ENCODE results near the gene PLA2G1B.

PLA2G1B gene

DNA sequence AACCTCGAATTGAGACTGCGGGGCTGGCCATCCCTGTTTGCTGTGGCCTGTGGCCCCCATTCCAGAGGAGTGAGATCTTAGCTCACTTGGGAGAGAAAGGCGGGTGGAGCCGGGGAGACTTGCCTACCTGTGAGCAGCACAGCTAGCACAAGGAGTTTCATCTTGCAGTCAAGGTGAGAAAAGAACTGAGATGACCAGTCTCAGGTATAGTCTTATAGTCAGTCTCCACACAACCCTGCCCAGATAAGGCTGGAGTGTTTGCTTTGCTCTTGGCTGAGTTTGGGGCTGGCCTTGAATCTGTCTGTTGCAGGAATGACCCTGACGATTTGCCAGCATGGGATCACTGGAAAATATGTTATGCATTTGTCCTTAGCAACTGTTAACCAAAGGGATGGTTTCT lies at the start of gene PLA2G1B:
Gene PLA2G1B (minus strand): TSS at position 187 of the 400 bp plus-strand sequence. CDS start 26 bp downstream, at position 161.
- no peak for DNase-seq (ENCODE audit: low read depth, low spot score)

DNA sequence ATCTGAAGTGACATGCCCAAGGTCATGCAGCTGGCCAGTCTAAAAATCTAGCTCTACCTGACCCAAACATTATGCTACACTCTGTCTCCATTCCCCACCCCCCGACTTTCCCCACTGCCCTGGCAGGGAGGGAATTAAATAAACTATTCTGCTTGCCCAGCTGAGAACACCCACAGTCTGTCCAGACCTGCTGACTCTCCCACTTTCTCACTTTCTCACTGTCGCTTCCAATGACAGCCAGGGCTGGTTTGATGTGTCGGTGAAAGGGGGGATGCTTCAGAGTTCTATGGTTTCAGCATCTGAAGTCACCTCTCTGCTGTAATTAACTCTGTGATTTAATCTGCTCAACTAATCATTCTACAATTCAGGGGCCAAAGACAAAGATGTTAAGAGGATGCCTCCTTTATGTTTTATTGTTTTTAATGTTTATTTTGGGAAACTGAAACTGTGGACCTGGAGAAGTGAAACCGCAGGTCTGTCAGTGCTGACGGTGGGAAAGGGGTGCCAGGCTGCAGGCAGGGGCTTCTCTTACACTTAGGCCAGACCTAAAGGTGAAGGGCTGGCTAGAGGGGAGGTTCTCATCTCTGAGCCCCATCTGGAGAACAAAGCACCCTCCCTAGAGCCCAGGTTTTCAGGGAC lies 49.5 kb upstream of the PLA2G1B start:
- DNase-seq (ENCODE audit: low read depth, low spot score), result no peak

- no peak for DNase-seq (ENCODE audit: low read depth, low spot score)
Measured at GRCh38 chr12:120376416-120376815, 48.8 kb upstream of the PLA2G1B start.

DNA sequence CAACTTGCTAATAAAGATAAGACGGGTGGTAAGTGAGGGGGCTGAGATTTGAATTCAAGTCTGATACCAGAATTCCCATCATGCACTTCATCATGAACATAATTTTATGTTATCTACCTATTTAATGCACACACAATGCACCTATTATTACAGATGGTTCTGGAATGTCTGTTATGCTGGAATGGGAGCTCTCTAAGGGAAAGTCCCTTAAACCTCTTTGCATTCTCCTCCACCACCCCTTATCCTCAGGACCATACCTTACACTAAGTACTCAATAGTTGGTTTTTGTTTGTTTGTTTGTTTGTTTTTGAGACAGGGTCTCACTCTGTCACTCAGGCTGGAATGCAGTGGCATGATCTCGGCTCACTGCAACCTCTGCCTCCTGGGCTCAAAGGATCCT lies 48.4 kb upstream of the PLA2G1B start:
- DNase-seq (ENCODE audit: low read depth, low spot score), result no peak

DNA sequence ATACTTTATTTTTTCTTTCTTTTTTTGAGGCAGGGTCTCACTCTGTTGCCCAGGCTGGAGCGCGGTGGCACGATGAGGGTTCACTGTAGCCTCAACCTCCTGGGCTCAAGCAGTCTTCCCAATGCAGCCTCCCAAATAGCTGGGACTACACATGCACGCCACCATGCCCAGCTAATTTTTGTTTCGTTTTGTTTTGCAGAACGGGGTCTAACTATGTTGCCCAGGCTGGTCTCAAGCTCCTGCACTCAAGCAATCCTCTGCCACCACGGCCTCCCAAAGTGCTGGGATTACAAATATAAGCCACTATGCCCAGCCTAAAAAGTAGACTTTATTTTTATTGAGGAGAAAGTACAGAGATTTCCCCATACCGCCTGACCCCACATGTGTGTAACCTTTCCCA lies 46.1 kb upstream of the PLA2G1B start:
- DNase-seq (ENCODE audit: low read depth, low spot score), result no peak

- no peak for DNase-seq (ENCODE audit: low read depth, low spot score)
Measured at GRCh38 chr12:120370343-120371243, 43.0 kb upstream of the PLA2G1B start.

GRCh38 chr12:120369603-120370342 lies 42.2 kb upstream of the PLA2G1B start:
- no peak for DNase-seq (ENCODE audit: low read depth, low spot score)

- no peak for DNase-seq (ENCODE audit: low read depth, low spot score)
Measured at GRCh38 chr12:120368789-120369602, 41.4 kb upstream of the PLA2G1B start, which contains the start of gene MSI1. Gene MSI1, minus strand, starts transcription at chr12:120369164. Its CDS starts 73 bp downstream, at chr12:120369091.

DNA sequence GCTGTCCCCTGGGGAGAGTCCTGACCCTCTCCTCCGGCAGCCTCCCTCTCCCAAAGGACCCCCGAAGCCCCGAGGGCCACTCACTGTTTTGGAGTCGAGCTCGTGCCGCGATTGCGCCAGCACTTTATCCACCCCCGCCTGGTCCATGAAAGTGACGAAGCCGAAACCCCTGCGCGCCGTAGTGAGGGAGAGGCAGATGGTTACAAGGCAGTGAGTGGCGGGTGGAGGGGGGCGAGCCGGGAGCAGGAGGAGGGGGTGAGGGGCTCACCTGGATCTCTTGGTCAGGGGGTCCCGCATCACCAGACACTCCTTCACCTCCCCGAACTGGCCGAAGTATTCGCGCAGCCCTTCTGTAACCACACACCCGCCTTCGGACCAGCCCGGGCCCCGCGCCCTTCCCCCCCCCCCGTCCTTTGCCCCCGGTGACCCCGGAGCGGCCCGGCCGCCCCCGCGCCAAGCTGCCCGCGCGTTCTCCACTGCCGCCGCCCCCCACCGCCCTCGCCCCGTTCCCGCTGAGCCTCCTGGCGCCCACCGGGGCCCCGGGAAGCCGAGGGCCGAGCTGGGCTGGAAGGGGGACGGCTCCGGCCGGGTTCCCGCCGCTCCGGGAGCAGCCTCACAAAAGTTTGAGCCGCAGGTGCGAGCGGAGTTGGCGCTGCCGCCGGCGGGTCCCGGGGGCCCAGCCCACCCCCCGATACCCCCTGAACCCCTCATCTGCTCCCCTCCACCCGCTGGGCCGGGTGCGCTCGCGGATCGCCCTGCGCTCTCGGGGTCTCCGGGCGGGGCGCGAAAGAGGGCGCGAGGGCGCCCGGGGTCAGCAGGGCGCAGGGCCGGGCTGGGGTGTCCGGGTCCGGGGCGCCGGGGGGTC lies 40.6 kb upstream of the PLA2G1B start:
- no peak for DNase-seq (ENCODE audit: low read depth, low spot score)

DNA sequence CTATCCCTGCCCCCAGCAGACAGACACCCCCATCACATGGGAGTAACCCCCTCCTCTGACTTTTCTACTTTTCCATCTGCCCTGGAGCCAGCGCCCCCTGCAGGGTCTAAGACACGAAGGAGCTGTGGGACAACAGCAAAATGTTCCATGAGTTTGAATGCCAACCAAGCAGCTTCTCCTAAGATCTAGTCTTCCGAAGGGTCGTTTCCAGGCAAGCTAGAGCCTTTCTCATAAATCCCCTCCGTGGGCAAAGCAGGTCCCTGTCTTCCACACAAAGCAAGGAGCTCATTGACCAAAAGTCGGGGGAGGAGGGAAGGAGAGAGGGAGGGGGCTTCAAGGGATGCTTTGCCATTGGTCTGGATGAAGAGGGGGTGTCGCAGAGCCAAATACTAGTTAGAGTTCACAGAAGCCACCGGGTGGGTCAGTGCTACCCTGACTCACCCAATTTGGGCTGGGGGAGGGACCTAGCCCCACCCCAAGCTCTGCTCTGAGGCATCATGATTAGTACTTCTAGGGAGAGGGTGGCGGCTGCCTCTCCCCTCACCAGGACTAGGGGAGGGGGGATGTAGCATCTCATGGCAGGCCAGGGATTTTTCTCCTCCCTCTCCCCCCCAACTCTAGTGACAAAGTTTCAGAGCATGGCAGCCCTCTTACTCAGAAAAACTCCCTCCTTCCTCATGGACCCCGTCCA lies 39.8 kb upstream of the PLA2G1B start:
- no peak for DNase-seq (ENCODE audit: low read depth, low spot score)

- no peak for DNase-seq (ENCODE audit: low read depth, low spot score)
Measured at GRCh38 chr12:120366845-120367232, 39.3 kb upstream of the PLA2G1B start.

GRCh38 chr12:120366341-120366705 lies 38.7 kb upstream of the PLA2G1B start:
- DNase-seq (ENCODE audit: low read depth, low spot score), result no peak

- no peak for DNase-seq (ENCODE audit: low read depth, low spot score)
Measured at GRCh38 chr12:120365675-120366340, 38.2 kb upstream of the PLA2G1B start.

GRCh38 chr12:120364487-120364886 lies 36.9 kb upstream of the PLA2G1B start:
- no peak for DNase-seq (ENCODE audit: low read depth, low spot score)

DNA sequence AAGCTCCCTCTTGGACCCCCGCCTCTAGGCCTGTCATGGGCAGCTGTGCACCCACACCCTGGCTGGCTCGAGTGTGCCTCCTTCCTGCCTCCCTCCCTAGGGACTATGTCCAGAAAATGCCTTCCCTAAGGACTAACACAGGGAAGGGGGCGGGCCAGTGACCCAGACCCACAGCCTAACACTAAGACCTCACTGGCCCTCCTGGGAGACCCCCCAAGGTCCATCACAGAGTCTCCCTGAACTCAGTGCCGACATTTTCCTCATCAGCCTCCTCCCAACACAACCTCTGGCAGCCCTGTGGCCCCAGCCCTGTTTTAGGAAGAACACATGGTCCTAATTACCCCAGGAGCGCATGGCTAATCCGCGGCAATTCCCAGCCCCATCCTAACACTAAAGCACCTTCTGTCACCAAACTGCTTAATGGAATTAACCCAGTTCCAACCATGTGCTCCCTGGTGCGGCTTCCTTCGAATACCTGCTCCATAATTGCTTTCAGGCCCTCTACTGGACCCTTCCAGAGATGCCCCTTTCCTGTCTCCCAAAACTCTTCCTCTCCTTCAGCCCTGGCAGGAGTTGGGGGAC lies 35.8 kb upstream of the PLA2G1B start:
- no peak for DNase-seq (ENCODE audit: low read depth, low spot score)

- no peak for DNase-seq (ENCODE audit: low read depth, low spot score)
Measured at GRCh38 chr12:120362516-120363273, 35.1 kb upstream of the PLA2G1B start.

GRCh38 chr12:120361506-120362208 lies 34.1 kb upstream of the PLA2G1B start:
- peak; percentile 68 for DNase-seq (ENCODE audit: low read depth, low spot score)

Data from iPS DF 19.7 (cell line).